ENCODE results near the gene GJB6. TPM values are rescaled to one million over a fixed set of nuclear protein-coding genes. Genes with fewer than 3 reads are reported as not detected.
A peak's percentile ranks its signal among the peaks of the same experiment; 100 is the strongest.

GJB6 gene
- total and polyA plus RNA-seq, 4 donors = 0.06 to 0.08 TPM; not detected in 2

- no peaks in the 10 kb centered on the region for H3K9me3 ChIP-seq (ENCODE audit: control insufficient read depth in 4 of 4, low read length in 3 of 4)
- H3K4me1 ChIP-seq (ENCODE audit: control insufficient read depth in 4 of 4, insufficient read depth in 4 of 4, low read length in 3 of 4) = peaks cover 5 to 12% (median 6%) of the 10 kb centered on the region in 4 donors
- no peak for DNase-seq (ENCODE audit: low spot score)
- H3K27me3 ChIP-seq (ENCODE audit: control insufficient read depth in 4 of 4, insufficient read depth in 4 of 4, low read length in 3 of 4) = no peaks in the 10 kb centered on the region
- TF ChIP-seq, protein P1, sequence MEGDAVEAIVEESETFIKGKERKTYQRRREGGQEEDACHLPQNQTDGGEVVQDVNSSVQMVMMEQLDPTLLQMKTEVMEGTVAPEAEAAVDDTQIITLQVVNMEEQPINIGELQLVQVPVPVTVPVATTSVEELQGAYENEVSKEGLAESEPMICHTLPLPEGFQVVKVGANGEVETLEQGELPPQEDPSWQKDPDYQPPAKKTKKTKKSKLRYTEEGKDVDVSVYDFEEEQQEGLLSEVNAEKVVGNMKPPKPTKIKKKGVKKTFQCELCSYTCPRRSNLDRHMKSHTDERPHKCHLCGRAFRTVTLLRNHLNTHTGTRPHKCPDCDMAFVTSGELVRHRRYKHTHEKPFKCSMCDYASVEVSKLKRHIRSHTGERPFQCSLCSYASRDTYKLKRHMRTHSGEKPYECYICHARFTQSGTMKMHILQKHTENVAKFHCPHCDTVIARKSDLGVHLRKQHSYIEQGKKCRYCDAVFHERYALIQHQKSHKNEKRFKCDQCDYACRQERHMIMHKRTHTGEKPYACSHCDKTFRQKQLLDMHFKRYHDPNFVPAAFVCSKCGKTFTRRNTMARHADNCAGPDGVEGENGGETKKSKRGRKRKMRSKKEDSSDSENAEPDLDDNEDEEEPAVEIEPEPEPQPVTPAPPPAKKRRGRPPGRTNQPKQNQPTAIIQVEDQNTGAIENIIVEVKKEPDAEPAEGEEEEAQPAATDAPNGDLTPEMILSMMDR (IDR thresholded peaks at IDR 0.05; ENCODE audit: low read depth, low read length, missing input control) = no peak
- TF ChIP-seq YY1 (IDR thresholded peaks at IDR 0.05) = no peak
- TF ChIP-seq, protein P2, sequence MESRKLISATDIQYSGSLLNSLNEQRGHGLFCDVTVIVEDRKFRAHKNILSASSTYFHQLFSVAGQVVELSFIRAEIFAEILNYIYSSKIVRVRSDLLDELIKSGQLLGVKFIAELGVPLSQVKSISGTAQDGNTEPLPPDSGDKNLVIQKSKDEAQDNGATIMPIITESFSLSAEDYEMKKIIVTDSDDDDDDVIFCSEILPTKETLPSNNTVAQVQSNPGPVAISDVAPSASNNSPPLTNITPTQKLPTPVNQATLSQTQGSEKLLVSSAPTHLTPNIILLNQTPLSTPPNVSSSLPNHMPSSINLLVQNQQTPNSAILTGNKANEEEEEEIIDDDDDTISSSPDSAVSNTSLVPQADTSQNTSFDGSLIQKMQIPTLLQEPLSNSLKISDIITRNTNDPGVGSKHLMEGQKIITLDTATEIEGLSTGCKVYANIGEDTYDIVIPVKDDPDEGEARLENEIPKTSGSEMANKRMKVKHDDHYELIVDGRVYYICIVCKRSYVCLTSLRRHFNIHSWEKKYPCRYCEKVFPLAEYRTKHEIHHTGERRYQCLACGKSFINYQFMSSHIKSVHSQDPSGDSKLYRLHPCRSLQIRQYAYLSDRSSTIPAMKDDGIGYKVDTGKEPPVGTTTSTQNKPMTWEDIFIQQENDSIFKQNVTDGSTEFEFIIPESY (IDR thresholded peaks at IDR 0.05) = no peak
- no peak for TF ChIP-seq FOXA1 (IDR thresholded peaks at IDR 0.05)
- TF ChIP-seq RXRA (IDR thresholded peaks at IDR 0.05) = no peak
- TF ChIP-seq HNF4G (IDR thresholded peaks at IDR 0.05) = no peak
- peak overlapping the region in 2 of 3 donors; percentile 43 to 58 for H3K4me3 ChIP-seq (ENCODE audit: low read depth in 1 of 3, low read length in 3 of 3)
- H3K27ac ChIP-seq (ENCODE audit: low read depth in 1 of 2, low read length in 2 of 2) = no peak overlapping the region
- H3K9ac ChIP-seq (ENCODE audit: low read depth in 1 of 2, low read length in 2 of 2) = no peak overlapping the region
- no peaks in the 10 kb centered on the region for H3K36me3 ChIP-seq (ENCODE audit: control insufficient read depth in 4 of 4, insufficient read depth in 3 of 4, low read depth in 1 of 4, low read length in 3 of 4)
- WGBS = 41% methylated on average over 30 of the region's 30 CpGs
These were observed 943 bp downstream of the GJB6 start for GRCh38 chr13:20230913-20231838.

DNA sequence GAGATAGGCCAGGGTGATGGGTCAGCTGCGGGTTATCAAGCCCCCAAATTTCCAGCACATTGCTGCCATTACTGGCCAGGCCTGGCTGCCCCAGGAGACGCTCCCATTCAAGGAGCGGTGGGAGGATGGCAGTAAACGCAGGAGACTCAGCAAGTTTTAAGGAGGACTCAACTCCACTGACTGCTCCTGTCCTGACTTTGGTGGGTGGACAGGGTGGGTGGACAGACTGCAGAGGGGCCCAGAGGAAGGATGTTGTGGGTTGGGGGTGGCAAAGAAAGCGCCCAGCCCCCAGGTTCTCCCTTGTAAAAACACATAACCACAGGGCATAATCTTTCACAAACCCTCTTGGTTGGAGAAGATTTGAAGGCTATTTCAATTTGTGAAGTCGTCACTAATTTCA, 4.4 kb downstream of the GJB6 start:
- Histone ChIP-seq H3K4me1 (ENCODE audit: control insufficient read depth in 4 of 4, insufficient read depth in 4 of 4, low read length in 3 of 4) (peaks cover 5 to 12% (median 6%) of the 10 kb centered on the region in 4 donors), H3K27me3 (ENCODE audit: control insufficient read depth in 4 of 4, insufficient read depth in 4 of 4, low read length in 3 of 4) (no peaks in the 10 kb centered on the region), H3K36me3 (ENCODE audit: control insufficient read depth in 4 of 4, insufficient read depth in 3 of 4, low read depth in 1 of 4, low read length in 3 of 4) (no peaks in the 10 kb centered on the region), H3K4me3 (ENCODE audit: low read depth in 1 of 3, low read length in 3 of 3) (no peak overlapping the region), H3K9me3 (ENCODE audit: control insufficient read depth in 4 of 4, low read length in 3 of 4) (no peaks in the 10 kb centered on the region), H3K27ac (ENCODE audit: low read depth in 1 of 2, low read length in 2 of 2) (no peak overlapping the region), H3K9ac (ENCODE audit: low read depth in 1 of 2, low read length in 2 of 2) (no peak overlapping the region)
- no peak for TF ChIP-seq EGR1 (IDR thresholded peaks at IDR 0.05; ENCODE audit: low read depth in 2 of 2)
- no peak for TF ChIP-seq JUND (IDR thresholded peaks at IDR 0.05)
- no peak for TF ChIP-seq FOXA2 (IDR thresholded peaks at IDR 0.05)
- TF ChIP-seq ATF3 (IDR thresholded peaks at IDR 0.05) = no peak
- TF ChIP-seq REST (IDR thresholded peaks at IDR 0.05) = no peak
- TF ChIP-seq NR2F2 (IDR thresholded peaks at IDR 0.05) = no peak
- no peak for TF ChIP-seq TAF1 (conservative IDR thresholded peaks at IDR 0.05)
- no peak for TF ChIP-seq GABPA (IDR thresholded peaks at IDR 0.05 in 1 of 2, conservative IDR thresholded peaks at IDR 0.05 in 1 of 2)
- TF ChIP-seq RXRA (IDR thresholded peaks at IDR 0.05) = no peak
- TF ChIP-seq, protein P3, sequence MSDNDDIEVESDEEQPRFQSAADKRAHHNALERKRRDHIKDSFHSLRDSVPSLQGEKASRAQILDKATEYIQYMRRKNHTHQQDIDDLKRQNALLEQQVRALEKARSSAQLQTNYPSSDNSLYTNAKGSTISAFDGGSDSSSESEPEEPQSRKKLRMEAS (IDR thresholded peaks at IDR 0.05) = no peak
- no peak for DNase-seq (ENCODE audit: low spot score)
- 72% methylated on average over 6 of the region's 6 CpGs for WGBS

Data from liver (tissue), 9 donors.